CD4-positive, alpha-beta T cell (primary cell): ENCODE results near the gene TAGLN2. TPM values are rescaled to one million over a fixed set of nuclear protein-coding genes. Genes with fewer than 3 reads are reported as not detected.
A peak's percentile ranks its signal among the peaks of the same experiment; 100 is the strongest.

Experiments
- ATAC-seq: fragments of 200-7000 bp; cut with Tn5 transposase; one replicate; pipeline ENCODE4 v1.10.0; 2022; ENCODE audit warnings: mild to moderate bottlenecking; ENCODE audit not compliant: poor library complexity
- CTCF ChIA-PET: fragments of 350-600 bp; sonication (Branson Sonifier 250); formaldehyde crosslinking; loops from one replicate; lab custom pipeline; 2021; ENCODE audit warnings: antibody characterized with exemption, inconsistent platforms; lab: Charles Lee
- POLR2A ChIA-PET: fragments of 350-600 bp; sonication (Branson Sonifier 250); formaldehyde crosslinking; loops from one replicate; lab custom pipeline; 2021; ENCODE audit warnings: antibody characterized with exemption, inconsistent platforms; lab: Charles Lee
- DNase-seq, 14 experiments: peaks; one replicate each; pipeline ENCODE4 v3.0.0-alpha.2; 2013 to 2020; ENCODE audit warnings: mixed read lengths in 2 of 14
- H3K27ac ChIP-seq, 2 donors: one replicate each; pipeline versions ENCODE4 v1.5.1 to v1.7.0; 2013; ENCODE audit warnings: low read length in 2 of 2, low read depth in 1 of 2, mild to moderate bottlenecking in 1 of 2
- H3K27me3 ChIP-seq, 2 experiments: 1 replicate in 1 of 2; 2 replicates in 1 of 2; pipeline versions ENCODE4 v1.6.1 to v1.7.0; 2013; ENCODE audit warnings: low read length in 2 of 2, control low read depth in 1 of 2, mild to moderate bottlenecking in 1 of 2, moderate library complexity in 1 of 2; ENCODE audit not compliant: insufficient read depth in 2 of 2, control insufficient read depth in 1 of 2
- H3K36me3 ChIP-seq: one replicate; pipeline ENCODE4 v1.6.1; 2013; ENCODE audit warnings: low read length, control low read depth; ENCODE audit not compliant: insufficient read depth
- H3K4me1 ChIP-seq: one replicate; pipeline ENCODE4 v1.6.1; 2013; ENCODE audit warnings: low read length, control low read depth; ENCODE audit not compliant: insufficient read depth
- H3K4me3 ChIP-seq: one replicate; pipeline ENCODE4 v1.5.1; 2013; ENCODE audit warnings: mild to moderate bottlenecking, low read length, moderate library complexity
- H3K9me3 ChIP-seq, 2 experiments: 1 replicate in 1 of 2; 2 replicates in 1 of 2; pipeline versions ENCODE4 v1.6.1 to v1.7.0; 2013; ENCODE audit warnings: low read length in 2 of 2, mild to moderate bottlenecking in 2 of 2, control low read depth in 1 of 2, moderate library complexity in 1 of 2; ENCODE audit not compliant: control insufficient read depth in 1 of 2, insufficient read depth in 1 of 2
- H3K27ac Mint-ChIP-seq: one replicate; pipeline ENCODE4 v1.8.0; 2020; ENCODE audit warnings: mixed read lengths
- H3K27me3 Mint-ChIP-seq: one replicate; pipeline ENCODE4 v1.8.0; 2021; ENCODE audit warnings: mixed read lengths
- H3K36me3 Mint-ChIP-seq: one replicate; pipeline ENCODE4 v1.8.0; 2021; ENCODE audit warnings: low read depth, mixed read lengths
- H3K4me1 Mint-ChIP-seq: one replicate; pipeline ENCODE4 v1.8.0; 2021; ENCODE audit warnings: low read depth, mixed read lengths
- H3K4me3 Mint-ChIP-seq: one replicate; pipeline ENCODE4 v1.8.0; 2020; ENCODE audit warnings: mild to moderate bottlenecking, mixed read lengths
- H3K9me3 Mint-ChIP-seq: one replicate; pipeline ENCODE4 v1.8.0; 2020; ENCODE audit warnings: mixed read lengths
- CTCF ChIP-seq: fragments of 200-600 bp; IDR thresholded peaks from one replicate; pipeline ENCODE4 v1.8.0; 2022; ENCODE audit warnings: antibody characterized with exemption, mild to moderate bottlenecking
- intact Hi-C, 2 experiments: fragments of 100-400 bp; cut with DNase I in 1 of 2; cut with micrococcal nuclease in 1 of 2; formaldehyde crosslinking; loops; one replicate each; pipeline versions ENCODE4 v1.15.1 to v1.9.0; 2023 to 2025; cut with DNase I, micrococcal nuclease
- total RNA-seq, 174 experiments: library from RNA in 2 of 174; stranded (reverse) in 2 of 174; gene quantifications; one replicate each; pipeline ENCODE4 v1.2.3 and lab custom pipeline; 2021 to 2026

TAGLN2 gene
- total RNA-seq, 2 experiments from 2014 or later: 301 to 311 TPM

- Mint-ChIP-seq H3K4me1 (peaks cover 6% of the 10 kb centered on the region), H3K27ac (no peak overlapping the region), H3K4me3 (no peak overlapping the region), H3K27me3 (peaks cover 28% of the 10 kb centered on the region), H3K36me3 (no peaks in the 10 kb centered on the region), H3K9me3 (no peaks in the 10 kb centered on the region)
- Histone ChIP-seq H3K27me3 (peaks cover 0 to 5% of the 10 kb centered on the region in 2 experiments), H3K4me1 (peaks cover 21% of the 10 kb centered on the region), H3K36me3 (no peaks in the 10 kb centered on the region), H3K27ac (no peak overlapping the region), H3K9me3 (no peaks in the 10 kb centered on the region), H3K4me3 (no peak overlapping the region)
- intact Hi-C loops: loop anchor here in 1 of 2 experiments (5.0 to 10.0 kb wide), 4 partner anchors 84 to 1456 kb away; partner anchors contain the start of gene KCNJ9
- ChIA-PET CTCF (no interaction called here), POLR2A (no interaction called here)
- DNase-seq (no peak), ATAC-seq (no peak)
- TF ChIP-seq CTCF: no peak
Observed at GRCh38 chr1:159938211-159938852, 13.0 kb upstream of the TAGLN2 start.

- no peaks in the 10 kb centered on the region for H3K9me3 Mint-ChIP-seq
- no peak overlapping the region for H3K27ac Mint-ChIP-seq
- ChIA-PET POLR2A (interaction anchor here (0.6 to 1.1 kb wide), 2 partner anchors 8 to 14 kb away, joined by 3 read pairs; partner anchors contain the start of gene IGSF9), CTCF (no interaction called here)
- H3K27ac ChIP-seq: no peak overlapping the region
- peaks cover 6% of the 10 kb centered on the region for H3K4me1 Mint-ChIP-seq
- no peaks in the 10 kb centered on the region for H3K27me3 ChIP-seq
- peaks cover 19% of the 10 kb centered on the region for H3K27me3 Mint-ChIP-seq
- intact Hi-C loops: loop anchor here (2.0 to 10.0 kb wide), 5 partner anchors 82 to 1458 kb away; partner anchors contain the start of gene KCNJ9 (in 1 of the 2)
- DNase-seq (no peak), ATAC-seq (no peak)
- no peaks in the 10 kb centered on the region for H3K36me3 Mint-ChIP-seq
- H3K4me1 ChIP-seq: peaks cover 21% of the 10 kb centered on the region
- H3K36me3 ChIP-seq: no peaks in the 10 kb centered on the region
- H3K4me3 ChIP-seq: no peak overlapping the region
- no peak for TF ChIP-seq CTCF
- no peak overlapping the region for H3K4me3 Mint-ChIP-seq
- H3K9me3 ChIP-seq: no peaks in the 10 kb centered on the region
Observed at GRCh38 chr1:159937054-159937750, 11.9 kb upstream of the TAGLN2 start.

GRCh38 chr1:159936273-159936904, 11.1 kb upstream of the TAGLN2 start:
- intact Hi-C loops: loop anchor here (1.0 to 10.0 kb wide), 6 partner anchors 71 to 1458 kb away; partner anchors contain the start of gene KCNJ9 (in 1 of the 2)
- CTCF ChIA-PET: interaction anchor here (0.7 to 2.0 kb wide), 5 partner anchors 13 to 138 kb away, joined by 3 to 6 read pairs (median 3); no protein-coding TSS in a partner anchor
- Mint-ChIP-seq H3K27me3 (peaks cover 19% of the 10 kb centered on the region), H3K9me3 (no peaks in the 10 kb centered on the region), H3K36me3 (no peaks in the 10 kb centered on the region), H3K4me3 (no peak overlapping the region), H3K4me1 (peaks cover 6% of the 10 kb centered on the region), H3K27ac (no peak overlapping the region)
- DNase-seq (peak; percentile 68 to 91 (median 83)), ATAC-seq (peak; percentile 90)
- POLR2A ChIA-PET: interaction anchor here (0.6 to 1.1 kb wide), 2 partner anchors 9 to 13 kb away, joined by 3 read pairs; partner anchors contain the start of gene IGSF9
- Histone ChIP-seq H3K36me3 (no peaks in the 10 kb centered on the region), H3K27ac (no peak overlapping the region), H3K9me3 (no peaks in the 10 kb centered on the region), H3K27me3 (no peaks in the 10 kb centered on the region), H3K4me1 (peaks cover 21% of the 10 kb centered on the region), H3K4me3 (no peak overlapping the region)
- TF ChIP-seq CTCF: peak; percentile 98
